AG04450 (cell line): ENCODE data around the gene ACTMAP. TPM values are rescaled to one million over a fixed set of nuclear protein-coding genes. Genes with fewer than 3 reads are reported as not detected.

Source experiments
- CTCF ChIA-PET: fragments of 300-600, 350-600 bp; formaldehyde crosslinking; extraction: SDS; loops from one replicate; lab custom pipeline; 2022; ENCODE audit warnings: antibody characterized with exemption, inconsistent platforms; lab: Charles Lee
- POLR2A ChIA-PET: fragments of 350-600 bp; formaldehyde crosslinking; extraction: SDS; loops from one replicate; lab custom pipeline; 2021; ENCODE audit warnings: antibody characterized with exemption, inconsistent platforms; lab: Yijun Ruan, JAX
- DNase-seq: peaks from one replicate; pipeline ENCODE4 v3.0.0-alpha.2; 2011; ENCODE audit warnings: low read depth, low spot score
- H3K27ac ChIP-seq: one replicate; pipeline ENCODE4 v1.5.1; 2012; ENCODE audit warnings: low read depth, low read length, control low read depth
- H3K27me3 ChIP-seq: one replicate; pipeline ENCODE4 v1.6.0; 2012; ENCODE audit warnings: low read length; ENCODE audit not compliant: control insufficient read depth, insufficient read depth
- H3K4me3 ChIP-seq: 2 replicates; pipeline ENCODE4 v1.5.1; 2011; ENCODE audit warnings: mild to moderate bottlenecking, low read depth, low read length, control low read depth
- H3K9me3 ChIP-seq: 2 replicates; pipeline ENCODE4 v1.5.1; 2012; ENCODE audit warnings: low read length; ENCODE audit not compliant: control insufficient read depth, insufficient read depth
- CTCF ChIP-seq: IDR thresholded peaks from 2 replicates; pipeline ENCODE4 v1.5.1; 2011; ENCODE audit warnings: low read depth, low read length, control low read depth, inconsistent platforms
- polyA plus RNA-seq: library from polyadenylated mRNA; depleted of rRNA; stranded (reverse); fragments of >200 nt; gene quantifications from 2 replicates; pipeline ENCODE4 v1.2.3, GENCODE V29; 2011

Gene ACTMAP
- polyA plus RNA-seq, 1 experiment: 2.9 TPM

GRCh38 chr19:40721140-40721486 is 29.2 kb downstream of the ACTMAP start:
- no peak for TF ChIP-seq CTCF
- CTCF ChIA-PET: no interaction called here
- POLR2A ChIA-PET: no interaction called here
- no peaks in the 10 kb centered on the region for H3K27me3 ChIP-seq
- no peak overlapping the region for H3K27ac ChIP-seq
- no peaks in the 10 kb centered on the region for H3K9me3 ChIP-seq
- H3K4me3 ChIP-seq: no peak overlapping the region
- DNase-seq: no peak

DNA sequence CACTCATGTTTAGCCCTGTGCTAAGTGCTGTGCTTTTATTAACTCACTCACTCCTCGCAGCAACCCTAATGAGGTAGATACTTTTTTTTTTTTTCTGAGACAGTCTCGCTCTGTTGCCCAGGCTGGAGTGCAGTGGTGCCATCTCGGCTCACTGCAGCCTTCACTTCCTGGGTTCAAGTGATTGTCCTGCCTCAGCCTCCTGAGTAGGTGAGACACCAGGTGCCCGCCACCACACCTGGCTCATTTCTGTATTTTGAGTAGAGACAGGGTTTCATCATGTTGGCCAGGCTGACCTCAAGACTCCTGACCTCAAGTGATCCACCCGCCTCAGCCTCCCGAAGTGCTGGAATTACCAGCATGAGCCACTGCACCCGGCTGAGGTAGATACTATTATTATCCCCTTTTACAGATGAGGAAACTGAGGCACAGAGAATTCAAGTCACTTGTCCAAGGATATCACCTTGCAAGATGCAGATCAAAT is 30.8 kb downstream of the ACTMAP start:
- Histone ChIP-seq H3K9me3 (no peaks in the 10 kb centered on the region), H3K4me3 (peak overlapping the region; percentile 89), H3K27me3 (no peaks in the 10 kb centered on the region), H3K27ac (no peak overlapping the region)
- POLR2A ChIA-PET: interaction anchor here (1.0 kb wide), 1 partner anchor 79 kb away, joined by 4 read pairs; the partner anchor contains the start of gene EGLN2
- TF ChIP-seq CTCF: no peak
- CTCF ChIA-PET: no interaction called here
- no peak for DNase-seq

GRCh38 chr19:40718774-40719391 is 31.4 kb downstream of the ACTMAP start:
- ChIA-PET CTCF (no interaction called here), POLR2A (interaction anchor here (1.0 kb wide), 1 partner anchor 80 kb away, joined by 4 read pairs; the partner anchor contains the start of gene EGLN2)
- H3K9me3 ChIP-seq: no peaks in the 10 kb centered on the region
- no peaks in the 10 kb centered on the region for H3K27me3 ChIP-seq
- TF ChIP-seq CTCF: no peak
- H3K27ac ChIP-seq: peak overlapping the region; percentile 83
- DNase-seq: no peak
- peak overlapping the region; percentile 89 for H3K4me3 ChIP-seq

DNA sequence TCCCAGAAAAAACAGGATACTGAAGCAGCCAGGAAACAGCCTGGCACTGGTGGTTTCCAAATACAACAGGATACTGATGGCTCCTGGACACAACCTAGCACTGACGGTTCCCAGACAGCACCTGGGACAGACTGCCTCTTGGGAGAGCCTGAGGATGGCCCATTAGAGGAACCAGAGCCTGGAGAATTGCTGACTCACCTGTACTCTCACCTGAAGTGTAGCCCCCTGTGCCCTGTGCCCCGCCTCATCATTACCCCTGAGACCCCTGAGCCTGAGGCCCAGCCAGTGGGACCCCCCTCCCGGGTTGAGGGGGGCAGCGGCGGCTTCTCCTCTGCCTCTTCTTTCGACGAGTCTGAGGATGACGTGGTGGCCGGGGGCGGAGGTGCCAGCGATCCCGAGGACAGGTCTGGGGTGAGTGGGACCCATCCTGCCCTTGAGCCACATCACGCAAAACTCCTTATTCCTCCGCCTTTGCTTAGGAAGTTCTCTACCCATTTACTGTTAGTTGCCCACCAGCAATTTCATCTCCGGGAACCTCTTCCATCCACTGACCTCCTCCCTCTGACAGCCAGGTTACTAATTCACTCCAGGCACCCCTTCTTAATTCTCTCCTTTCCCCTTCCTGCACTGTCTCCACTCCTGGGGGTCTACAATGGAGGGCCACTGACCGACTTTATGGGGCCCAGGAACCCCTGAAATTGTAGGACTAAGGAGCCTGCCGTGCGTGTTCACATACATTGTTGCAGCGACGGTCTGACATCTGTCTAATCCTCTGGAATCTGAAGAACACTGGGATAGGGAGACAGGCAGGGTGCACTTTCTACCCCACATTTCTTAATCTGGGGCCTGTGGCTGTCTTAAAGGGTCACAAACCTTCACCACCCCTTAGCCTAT is 32.1 kb downstream of the ACTMAP start:
- Histone ChIP-seq H3K27ac (peak overlapping the region; percentile 83), H3K27me3 (no peaks in the 10 kb centered on the region), H3K4me3 (peak overlapping the region; percentile 89), H3K9me3 (no peaks in the 10 kb centered on the region)
- DNase-seq: no peak
- ChIA-PET CTCF (interaction anchor here (1.1 to 2.1 kb wide), 2 partner anchors 60 to 84 kb away, joined by 3 to 5 read pairs; partner anchors contain the start of gene RAB4B), POLR2A (interaction anchor here (0.5 to 2.3 kb wide), 6 partner anchors 27 to 80 kb away, joined by 3 to 20 read pairs (median 8); partner anchors contain the start of genes ACTMAP, EGLN2, NUMBL and SNRPA)
- TF ChIP-seq CTCF: no peak
